Retinal pigment epithelial cell (primary cell): ENCODE data around the gene MAP4K4.

Experiments used
- DNase-seq: peaks from one replicate; pipeline ENCODE4 v3.0.0-alpha.2; 2010; ENCODE audit warnings: low read depth
- H3K4me3 ChIP-seq: 2 replicates; pipeline ENCODE4 v1.5.1; 2011; ENCODE audit warnings: mild to moderate bottlenecking, low read length, control low read depth, moderate library complexity
- CTCF ChIP-seq: conservative IDR thresholded peaks from 2 replicates; pipeline ENCODE4 v1.5.1; 2011; ENCODE audit warnings: low read depth, low read length, control low read depth, inconsistent platforms

The MAP4K4 gene

GRCh38 chr2:101790857-101791256, 93.3 kb downstream of the MAP4K4 start:
- no peak for TF ChIP-seq CTCF
- H3K4me3 ChIP-seq: no peak overlapping the region
- DNase-seq: no peak

DNA sequence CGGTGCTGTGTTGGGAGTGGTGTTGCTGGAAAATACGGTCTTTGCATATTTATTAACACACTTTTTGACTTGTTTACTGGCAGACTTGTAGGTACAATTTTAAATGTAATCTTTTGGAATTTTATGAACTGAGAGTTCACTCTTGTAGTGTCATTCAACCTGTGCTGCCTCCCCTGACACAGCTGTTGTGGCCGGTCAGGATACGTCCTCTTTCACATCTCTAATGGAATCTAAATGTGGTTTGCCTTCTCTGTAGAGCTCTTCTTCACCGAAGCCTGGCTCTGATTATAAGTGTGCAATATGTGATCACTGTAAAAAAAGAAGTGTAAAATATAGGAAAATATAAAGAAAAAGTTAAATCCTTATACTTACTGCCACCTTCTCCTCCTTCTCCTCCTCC, 94.7 kb downstream of the MAP4K4 start:
- H3K4me3 ChIP-seq: no peak overlapping the region
- TF ChIP-seq CTCF: no peak
- DNase-seq: no peak

DNA sequence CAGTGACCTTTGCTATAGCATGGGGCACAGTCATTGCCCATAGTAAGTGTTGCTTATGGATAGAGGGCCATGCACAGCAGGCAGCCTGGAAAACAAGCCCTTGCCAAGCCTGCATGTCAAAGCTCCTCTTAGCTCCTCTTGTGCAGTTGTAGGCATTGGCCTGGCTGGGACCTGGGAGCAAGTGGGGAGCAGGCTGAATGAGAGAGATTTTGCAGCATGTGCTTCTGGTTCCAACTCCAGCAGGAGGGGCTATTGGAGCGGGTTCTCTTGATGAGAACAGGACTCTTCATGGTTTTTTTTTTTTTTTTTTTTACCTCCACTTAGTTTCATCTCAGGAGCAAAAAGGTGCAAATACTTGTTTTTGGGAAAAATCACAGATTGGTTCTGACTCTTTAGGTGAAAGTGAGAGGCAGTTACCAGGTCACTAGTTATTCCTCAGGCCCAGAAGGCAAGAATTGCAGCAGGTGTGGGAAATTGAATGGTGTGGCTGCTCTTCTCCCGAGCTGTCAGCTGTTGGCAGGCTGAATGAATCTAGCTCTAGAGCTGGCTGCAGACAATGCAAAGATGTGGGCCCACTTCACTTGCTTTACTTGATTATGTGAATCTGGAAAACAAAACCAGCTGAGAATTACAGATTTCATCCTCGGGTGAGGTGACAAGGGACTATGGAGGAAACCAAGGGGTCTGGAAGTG, 95.9 kb downstream of the MAP4K4 start:
- no peak overlapping the region for H3K4me3 ChIP-seq
- peak; percentile 39 for TF ChIP-seq CTCF
- no peak for DNase-seq

GRCh38 chr2:101794141-101794540, 96.6 kb downstream of the MAP4K4 start:
- DNase-seq: no peak
- no peak overlapping the region for H3K4me3 ChIP-seq
- no peak for TF ChIP-seq CTCF

GRCh38 chr2:101795033-101795432, 97.5 kb downstream of the MAP4K4 start:
- no peak for DNase-seq
- no peak for TF ChIP-seq CTCF
- no peak overlapping the region for H3K4me3 ChIP-seq

DNA sequence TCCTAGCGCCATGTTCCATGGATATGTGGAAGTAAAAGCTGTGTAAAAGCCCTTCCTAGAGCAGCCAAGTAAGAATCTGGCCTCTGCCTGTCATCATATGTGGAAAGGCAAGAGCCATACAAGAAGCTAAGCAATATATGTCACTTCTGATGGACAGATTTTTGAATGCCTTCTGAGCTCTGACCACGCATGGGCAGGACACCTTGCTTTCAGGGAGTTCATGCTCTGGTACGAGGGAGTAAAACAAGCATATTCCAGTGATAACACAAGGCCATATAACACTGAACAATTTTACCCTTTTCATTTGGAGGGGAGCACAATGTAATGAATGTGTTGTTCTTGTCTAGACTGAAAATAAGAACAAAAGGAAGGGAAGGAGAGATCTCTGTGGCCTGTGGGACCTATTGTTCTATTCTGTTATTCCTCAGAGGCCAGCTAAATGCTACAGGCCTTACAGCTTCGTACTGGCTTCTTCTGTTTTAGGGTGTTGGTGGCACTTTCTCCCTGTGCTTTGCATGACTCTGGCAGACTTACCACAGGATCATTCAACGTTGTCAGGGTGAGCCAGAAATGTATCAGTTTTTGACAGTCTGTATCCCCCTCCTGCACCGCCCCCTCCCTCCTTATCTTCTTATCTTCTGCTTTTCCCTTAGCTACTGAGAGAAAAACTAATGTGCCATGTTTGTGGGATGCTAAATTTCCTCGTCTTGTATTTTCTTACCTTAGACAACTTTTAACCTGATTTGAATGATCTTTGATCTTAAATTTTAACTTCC, 99.5 kb downstream of the MAP4K4 start:
- TF ChIP-seq CTCF: no peak
- DNase-seq: no peak
- H3K4me3 ChIP-seq: no peak overlapping the region

- H3K4me3 ChIP-seq: no peak overlapping the region
- no peak for DNase-seq
- no peak for TF ChIP-seq CTCF
These were observed 104.0 kb downstream of the MAP4K4 start for GRCh38 chr2:101801496-101801895.
